ENCODE data around the gene ASPSCR1.

GRCh38 chr17:82029391-82029790 lies 52.0 kb downstream of the ASPSCR1 start:
- TF ChIP-seq CTCF (IDR thresholded peaks at IDR 0.05 in 8 of 11, conservative IDR thresholded peaks at IDR 0.05 in 3 of 11) = no peak
- TF ChIP-seq POLR2A (IDR thresholded peaks at IDR 0.05) = no peak

Data from spleen (tissue), 7 donors.